SK-N-SH (cell line): ENCODE measurements around the gene SGTA. TPM values are rescaled to one million over a fixed set of nuclear protein-coding genes. Genes with fewer than 3 reads are reported as not detected.

Experiments
- CTCF ChIA-PET: fragments of 300-600, 350-600 bp; formaldehyde crosslinking; extraction: SDS; loops from one replicate; lab custom pipeline; 2021; lab: Yijun Ruan, JAX
- POLR2A ChIA-PET: fragments of 350-600 bp; sonication (Branson Sonifier 250); formaldehyde crosslinking; extraction: SDS; loops from one replicate; lab custom pipeline; 2020; ENCODE audit warnings: antibody characterized with exemption, inconsistent platforms; lab: Yijun Ruan, JAX
- DNase-seq: peaks from one replicate; pipeline ENCODE4 v3.0.0; 2012
- H2AFZ ChIP-seq: fragments of 200-600 bp; sonication (generic); 2 replicates; pipeline ENCODE4 v1.8.1; 2016; ENCODE audit warnings: antibody characterized with exemption, mild to moderate bottlenecking, low read depth
- H3F3A ChIP-seq: fragments of 200-600 bp; sonication (generic); replicated peaks from 2 replicates; pipeline ENCODE3; 2016; ENCODE audit warnings: antibody characterized with exemption, mild to moderate bottlenecking; ENCODE audit not compliant: insufficient read depth
- H3K27ac ChIP-seq, 2 experiments: fragments of 200-500 bp in 1 of 2; fragments of 200-600 bp in 1 of 2; sonication (Bioruptor generic) in 1 of 2; sonication (generic), shearing (Covaris generic) in 1 of 2; 2 replicates each; pipeline versions ENCODE4 v1.5.1 to v1.6.1; 2014 to 2016; ENCODE audit warnings: low read depth in 2 of 2, inconsistent platforms in 1 of 2, low read length in 1 of 2, mild to moderate bottlenecking in 1 of 2, mixed read lengths in 1 of 2
- H3K27me3 ChIP-seq: fragments of 200-600 bp; sonication (generic), shearing (Covaris generic); 2 replicates; pipeline ENCODE4 v1.6.1; 2016; ENCODE audit warnings: mixed run types; ENCODE audit not compliant: insufficient read depth
- H3K36me3 ChIP-seq, 2 experiments: fragments of 200-500 bp in 1 of 2; fragments of 200-600 bp in 1 of 2; sonication (Bioruptor generic) in 1 of 2; sonication (generic) in 1 of 2; replicated peaks in 1 of 2; 2 replicates each; pipeline versions ENCODE3 to v1.5.1; 2014 to 2016; ENCODE audit warnings: low read length in 1 of 2, mild to moderate bottlenecking in 1 of 2; ENCODE audit not compliant: insufficient read depth in 2 of 2, control insufficient read depth in 1 of 2
- H3K4me1 ChIP-seq, 2 experiments: fragments of 200-500 bp in 1 of 2; fragments of 200-600 bp in 1 of 2; sonication (Bioruptor generic) in 1 of 2; sonication (generic), shearing (Covaris generic) in 1 of 2; 2 replicates each; pipeline versions ENCODE4 v1.5.1 to v1.6.1; 2014 to 2016; ENCODE audit warnings: low read depth in 1 of 2, low read length in 1 of 2, mixed run types in 1 of 2; ENCODE audit not compliant: insufficient read depth in 2 of 2, control insufficient read depth in 1 of 2
- H3K4me2 ChIP-seq: fragments of 200-600 bp; sonication (generic), shearing (Covaris generic); 2 replicates; pipeline ENCODE4 v1.6.1; 2017; ENCODE audit warnings: mixed run types
- H3K4me3 ChIP-seq, 2 experiments: fragments of 200-500 bp in 1 of 2; fragments of 200-600 bp in 1 of 2; sonication (Bioruptor generic) in 1 of 2; sonication (generic), shearing (Covaris generic) in 1 of 2; 2 replicates each; pipeline versions ENCODE4 v1.5.1 to v1.8.1; 2014 to 2016; ENCODE audit warnings: low read depth in 2 of 2, inconsistent platforms in 1 of 2, low read length in 1 of 2, mild to moderate bottlenecking in 1 of 2, mixed read lengths in 1 of 2, moderate library complexity in 1 of 2
- H3K79me2 ChIP-seq: fragments of 200-600 bp; sonication (generic); 2 replicates; pipeline ENCODE4 v1.8.1; 2017; ENCODE audit warnings: mild to moderate bottlenecking; ENCODE audit not compliant: insufficient read depth
- H3K9ac ChIP-seq: fragments of 200-600 bp; sonication (generic); 2 replicates; pipeline ENCODE4 v1.6.1; 2017; ENCODE audit warnings: mixed run types
- H3K9me2 ChIP-seq: fragments of 200-600 bp; sonication (generic); 2 replicates; pipeline ENCODE4 v1.6.1; 2017; ENCODE audit warnings: mixed run types
- H3K9me3 ChIP-seq: fragments of 200-600 bp; sonication (generic); 2 replicates; pipeline ENCODE4 v1.6.1; 2017; ENCODE audit warnings: mixed run types, mild to moderate bottlenecking, moderate library complexity
- H4K20me1 ChIP-seq: fragments of 200-600 bp; sonication (generic); 2 replicates; pipeline ENCODE4 v1.6.1; 2017; ENCODE audit warnings: mild to moderate bottlenecking, mixed run types; ENCODE audit not compliant: insufficient read depth
- CHD2 ChIP-seq: fragments of 150-350 bp; IDR thresholded peaks from 2 replicates; pipeline ENCODE4 v1.6.1; 2018; ENCODE audit warnings: low read length; ENCODE audit not compliant: partially characterized antibody
- ELF1 ChIP-seq: IDR thresholded peaks from 2 replicates; pipeline ENCODE4 v1.4.0; 2012
- FOSL2 ChIP-seq: IDR thresholded peaks from 2 replicates; pipeline ENCODE4 v1.4.0; 2012; ENCODE audit warnings: low read depth, mild to moderate bottlenecking, moderate library complexity, borderline replicate concordance
- FOXJ3 ChIP-seq: sonication (generic); formaldehyde crosslinking; IDR thresholded peaks from 2 replicates; pipeline ENCODE4 v1.5.1; 2020; ENCODE audit warnings: mild to moderate bottlenecking, missing genetic modification reagents
- GATA2 ChIP-seq: sonication (generic); formaldehyde crosslinking; IDR thresholded peaks from 2 replicates; pipeline ENCODE4 v1.5.0; 2020; ENCODE audit warnings: mild to moderate bottlenecking, missing genetic modification reagents
- JUND ChIP-seq: IDR thresholded peaks from 2 replicates; pipeline ENCODE4 v1.4.0; 2012
- MXI1 ChIP-seq: IDR thresholded peaks from 2 replicates; pipeline ENCODE4 v1.6.1; 2012; ENCODE audit warnings: mild to moderate bottlenecking, low read depth, low read length, improper control_type of control experiment
- RAD21 ChIP-seq: IDR thresholded peaks from 2 replicates; pipeline ENCODE4 v1.6.1; 2012; ENCODE audit warnings: mild to moderate bottlenecking, low read length
- RXRA ChIP-seq: IDR thresholded peaks from 2 replicates; pipeline ENCODE4 v1.4.0; 2012; ENCODE audit warnings: low read depth, mild to moderate bottlenecking, borderline replicate concordance
- SMC3 ChIP-seq: IDR thresholded peaks from 2 replicates; pipeline ENCODE4 v1.6.1; 2012; ENCODE audit warnings: low read depth, low read length, improper control_type of control experiment
- TCF12 ChIP-seq: IDR thresholded peaks from 2 replicates; pipeline ENCODE4 v1.4.0; 2012
- TEAD4 ChIP-seq: IDR thresholded peaks from 2 replicates; pipeline ENCODE4 v1.4.0; 2012; ENCODE audit warnings: mild to moderate bottlenecking, borderline replicate concordance; ENCODE audit not compliant: insufficient read depth
- YY1 ChIP-seq: IDR thresholded peaks from 2 replicates; pipeline ENCODE4 v1.4.0; 2012; ENCODE audit warnings: low read depth, mild to moderate bottlenecking
- WGBS: methylation state at CpG from one replicate; pipeline ENCODE4 v1.1.6; 2017; ENCODE audit warnings: low lambda C conversion rate; 5-methylcytosine and 5-hydroxymethylcytosine counted together
- polyA plus RNA-seq, 3 experiments: library from polyadenylated mRNA; depleted of rRNA; stranded (reverse); fragments of >200 nt; gene quantifications; 2 replicates each; pipeline ENCODE4 v1.2.3, GENCODE V29; 2012
- TF ChIP-seq, protein P1 (sequence below): IDR thresholded peaks from 2 replicates; pipeline ENCODE4 v1.4.0; 2012; ENCODE audit warnings: low read depth
- TF ChIP-seq, protein P2 (sequence below): IDR thresholded peaks from 2 replicates; pipeline ENCODE4 v1.4.0; 2012; ENCODE audit warnings: low read depth, borderline replicate concordance
- TF ChIP-seq, protein P3 (sequence below): IDR thresholded peaks from 2 replicates; pipeline ENCODE4; 2012
- TF ChIP-seq, protein P4 (sequence below): IDR thresholded peaks from 2 replicates; pipeline ENCODE4 v1.6.1; 2012; ENCODE audit warnings: mild to moderate bottlenecking, low read depth, low read length, moderate library complexity
- TF ChIP-seq, protein P5 (sequence below): IDR thresholded peaks from 2 replicates; pipeline ENCODE4 v1.4.0; 2012; ENCODE audit warnings: low read depth, borderline replicate concordance

Gene SGTA
- polyA plus RNA-seq, 1 of the 3 experiments (the other 2 are of a cell fraction), result 78.4 TPM

DNA sequence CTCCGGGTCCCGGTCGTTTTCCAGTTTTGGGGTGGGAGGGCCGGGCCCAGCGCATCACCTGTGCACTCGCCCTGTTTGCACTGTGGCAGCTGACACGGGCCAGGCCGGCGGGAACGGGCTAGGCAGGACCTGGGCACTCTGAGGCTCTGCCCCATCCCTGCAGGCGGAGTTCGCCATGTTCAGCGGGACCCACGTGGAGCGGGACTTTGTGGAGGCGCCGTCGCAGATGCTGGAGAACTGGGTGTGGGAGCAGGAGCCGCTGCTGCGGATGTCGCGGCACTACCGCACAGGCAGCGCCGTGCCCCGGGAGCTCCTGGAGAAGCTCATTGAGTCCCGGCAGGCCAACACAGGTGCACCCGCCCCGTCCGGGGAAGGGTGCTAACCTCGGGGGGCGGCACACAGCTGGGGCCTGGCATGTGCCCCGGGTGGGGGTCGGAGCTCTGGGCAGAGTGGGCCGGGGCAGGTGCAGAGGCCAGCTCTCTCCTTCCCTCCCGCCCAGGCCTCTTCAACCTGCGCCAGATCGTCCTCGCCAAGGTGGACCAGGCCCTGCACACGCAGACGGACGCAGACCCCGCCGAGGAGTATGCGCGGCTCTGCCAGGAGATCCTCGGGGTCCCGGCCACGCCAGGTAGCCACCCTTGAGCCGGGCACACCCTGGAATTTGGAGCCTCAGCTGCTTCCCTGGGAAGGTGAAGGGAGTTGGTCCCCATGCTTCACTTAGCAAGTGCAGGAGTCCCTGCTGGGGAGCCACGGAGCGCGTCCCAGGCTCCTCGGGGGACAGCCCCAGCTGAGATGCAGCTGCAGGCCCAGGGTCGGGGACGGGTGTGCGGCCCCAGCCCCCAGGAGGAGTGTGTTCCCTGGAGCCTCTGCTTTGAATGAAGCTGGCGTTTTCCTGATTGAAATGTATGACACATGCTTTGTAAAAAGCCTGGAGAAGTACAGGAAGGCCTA lies 27.3 kb upstream of the SGTA start:
- Histone ChIP-seq H3K9me3 (no peaks in the 10 kb centered on the region), H3K4me3 (no peak overlapping the region), H3K27ac (no peak overlapping the region)
- TF ChIP-seq, protein P1, sequence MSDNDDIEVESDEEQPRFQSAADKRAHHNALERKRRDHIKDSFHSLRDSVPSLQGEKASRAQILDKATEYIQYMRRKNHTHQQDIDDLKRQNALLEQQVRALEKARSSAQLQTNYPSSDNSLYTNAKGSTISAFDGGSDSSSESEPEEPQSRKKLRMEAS, result no peak
- no peak for TF ChIP-seq TCF12
- TF ChIP-seq, protein P2, sequence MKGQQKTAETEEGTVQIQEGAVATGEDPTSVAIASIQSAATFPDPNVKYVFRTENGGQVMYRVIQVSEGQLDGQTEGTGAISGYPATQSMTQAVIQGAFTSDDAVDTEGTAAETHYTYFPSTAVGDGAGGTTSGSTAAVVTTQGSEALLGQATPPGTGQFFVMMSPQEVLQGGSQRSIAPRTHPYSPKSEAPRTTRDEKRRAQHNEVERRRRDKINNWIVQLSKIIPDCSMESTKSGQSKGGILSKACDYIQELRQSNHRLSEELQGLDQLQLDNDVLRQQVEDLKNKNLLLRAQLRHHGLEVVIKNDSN, result no peak
- no peak for TF ChIP-seq FOSL2
- TF ChIP-seq FOXJ3 (CRISPR knock-in tag), result no peak
- no peak for TF ChIP-seq GATA2
- TF ChIP-seq, all 33 proteins: peak for 0
- Histone ChIP-seq H3K9ac (no peak overlapping the region), H3K36me3 (peaks cover 3 to 65% of the 10 kb centered on the region in 2 experiments), H2AFZ (no peak overlapping the region), H3K4me2 (no peak overlapping the region), H3F3A (no peaks in the 10 kb centered on the region), H4K20me1 (no peaks in the 10 kb centered on the region), H3K27me3 (no peaks in the 10 kb centered on the region), H3K4me1 (peaks cover 0 to 23% of the 10 kb centered on the region in 2 experiments; a peak in 1 of 4 replicates), H3K79me2 (no peaks in the 10 kb centered on the region), H3K9me2 (no peaks in the 10 kb centered on the region)
- POLR2A ChIA-PET, result no interaction called here
- DNase-seq, result peak; percentile 21
- CTCF ChIA-PET, result interaction anchor here (1.6 kb wide), 1 partner anchor 9 kb away, joined by 9 read pairs; the partner anchor contains the start of gene ZNF554
- 94% methylated on average over 20 of the region's 58 CpGs for WGBS

DNA sequence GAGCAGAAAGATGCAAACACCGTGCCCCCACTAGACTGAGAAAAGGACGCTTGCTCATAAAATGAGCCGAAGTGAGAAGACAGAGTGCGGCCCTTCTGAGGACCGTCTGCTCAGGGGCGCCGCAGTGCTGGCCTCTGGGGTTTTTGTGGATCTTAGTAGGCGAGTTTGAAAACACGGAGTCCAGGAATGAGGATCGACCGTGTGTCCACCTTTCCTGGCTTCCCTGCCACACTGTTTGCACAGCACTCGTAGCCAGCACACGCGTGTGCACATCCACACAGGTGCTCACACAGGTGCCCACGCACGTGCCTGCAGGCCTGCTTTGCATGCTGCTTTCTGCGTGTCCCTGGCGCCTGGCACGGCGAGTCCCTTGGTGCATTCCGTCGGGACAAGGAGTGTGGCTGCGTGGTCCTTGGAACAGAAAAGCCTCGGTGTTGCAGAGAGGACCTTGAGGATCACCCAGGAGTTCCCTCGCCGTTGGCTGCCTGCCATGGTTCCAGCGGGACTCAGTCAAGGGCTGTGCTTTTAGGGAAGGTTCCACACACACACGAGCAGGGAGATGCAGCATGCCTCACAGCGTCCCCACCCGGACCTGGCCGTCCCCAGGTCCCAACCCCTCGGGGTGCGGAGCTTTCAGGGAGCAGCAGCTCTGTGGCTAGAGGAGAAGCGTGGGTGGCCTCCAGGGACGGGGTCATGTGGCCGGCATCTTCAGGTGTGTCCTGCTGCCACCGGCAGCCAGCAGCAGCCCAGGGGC lies 26.5 kb upstream of the SGTA start:
- WGBS, result 91% methylated on average over 22 of the region's 37 CpGs
- Histone ChIP-seq H3F3A (no peaks in the 10 kb centered on the region), H3K4me1 (peaks cover 0 to 23% of the 10 kb centered on the region in 2 experiments; a peak in 1 of 4 replicates), H4K20me1 (no peaks in the 10 kb centered on the region), H3K9me3 (no peaks in the 10 kb centered on the region), H2AFZ (no peak overlapping the region), H3K9ac (no peak overlapping the region), H3K9me2 (no peaks in the 10 kb centered on the region), H3K4me3 (no peak overlapping the region), H3K36me3 (peaks cover 3 to 71% of the 10 kb centered on the region in 2 experiments), H3K27me3 (no peaks in the 10 kb centered on the region), H3K79me2 (no peaks in the 10 kb centered on the region), H3K4me2 (no peak overlapping the region), H3K27ac (no peak overlapping the region)
- CTCF ChIA-PET, result interaction anchor here (1.6 kb wide), 1 partner anchor 10 kb away, joined by 9 read pairs; the partner anchor contains the start of gene ZNF554
- POLR2A ChIA-PET, result no interaction called here
- peak; percentile 8 for DNase-seq
- no peak for TF ChIP-seq JUND
- TF ChIP-seq SMC3, result no peak
- TF ChIP-seq RAD21, result no peak
- TF ChIP-seq RXRA, result no peak
- TF ChIP-seq, protein P3, sequence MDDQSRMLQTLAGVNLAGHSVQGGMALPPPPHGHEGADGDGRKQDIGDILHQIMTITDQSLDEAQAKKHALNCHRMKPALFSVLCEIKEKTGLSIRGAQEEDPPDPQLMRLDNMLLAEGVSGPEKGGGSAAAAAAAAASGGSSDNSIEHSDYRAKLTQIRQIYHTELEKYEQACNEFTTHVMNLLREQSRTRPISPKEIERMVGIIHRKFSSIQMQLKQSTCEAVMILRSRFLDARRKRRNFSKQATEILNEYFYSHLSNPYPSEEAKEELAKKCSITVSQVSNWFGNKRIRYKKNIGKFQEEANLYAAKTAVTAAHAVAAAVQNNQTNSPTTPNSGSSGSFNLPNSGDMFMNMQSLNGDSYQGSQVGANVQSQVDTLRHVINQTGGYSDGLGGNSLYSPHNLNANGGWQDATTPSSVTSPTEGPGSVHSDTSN, result no peak
- TF ChIP-seq CHD2, result no peak
- TF ChIP-seq, protein P4, sequence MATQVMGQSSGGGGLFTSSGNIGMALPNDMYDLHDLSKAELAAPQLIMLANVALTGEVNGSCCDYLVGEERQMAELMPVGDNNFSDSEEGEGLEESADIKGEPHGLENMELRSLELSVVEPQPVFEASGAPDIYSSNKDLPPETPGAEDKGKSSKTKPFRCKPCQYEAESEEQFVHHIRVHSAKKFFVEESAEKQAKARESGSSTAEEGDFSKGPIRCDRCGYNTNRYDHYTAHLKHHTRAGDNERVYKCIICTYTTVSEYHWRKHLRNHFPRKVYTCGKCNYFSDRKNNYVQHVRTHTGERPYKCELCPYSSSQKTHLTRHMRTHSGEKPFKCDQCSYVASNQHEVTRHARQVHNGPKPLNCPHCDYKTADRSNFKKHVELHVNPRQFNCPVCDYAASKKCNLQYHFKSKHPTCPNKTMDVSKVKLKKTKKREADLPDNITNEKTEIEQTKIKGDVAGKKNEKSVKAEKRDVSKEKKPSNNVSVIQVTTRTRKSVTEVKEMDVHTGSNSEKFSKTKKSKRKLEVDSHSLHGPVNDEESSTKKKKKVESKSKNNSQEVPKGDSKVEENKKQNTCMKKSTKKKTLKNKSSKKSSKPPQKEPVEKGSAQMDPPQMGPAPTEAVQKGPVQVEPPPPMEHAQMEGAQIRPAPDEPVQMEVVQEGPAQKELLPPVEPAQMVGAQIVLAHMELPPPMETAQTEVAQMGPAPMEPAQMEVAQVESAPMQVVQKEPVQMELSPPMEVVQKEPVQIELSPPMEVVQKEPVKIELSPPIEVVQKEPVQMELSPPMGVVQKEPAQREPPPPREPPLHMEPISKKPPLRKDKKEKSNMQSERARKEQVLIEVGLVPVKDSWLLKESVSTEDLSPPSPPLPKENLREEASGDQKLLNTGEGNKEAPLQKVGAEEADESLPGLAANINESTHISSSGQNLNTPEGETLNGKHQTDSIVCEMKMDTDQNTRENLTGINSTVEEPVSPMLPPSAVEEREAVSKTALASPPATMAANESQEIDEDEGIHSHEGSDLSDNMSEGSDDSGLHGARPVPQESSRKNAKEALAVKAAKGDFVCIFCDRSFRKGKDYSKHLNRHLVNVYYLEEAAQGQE, result no peak
- TF ChIP-seq, protein P5, sequence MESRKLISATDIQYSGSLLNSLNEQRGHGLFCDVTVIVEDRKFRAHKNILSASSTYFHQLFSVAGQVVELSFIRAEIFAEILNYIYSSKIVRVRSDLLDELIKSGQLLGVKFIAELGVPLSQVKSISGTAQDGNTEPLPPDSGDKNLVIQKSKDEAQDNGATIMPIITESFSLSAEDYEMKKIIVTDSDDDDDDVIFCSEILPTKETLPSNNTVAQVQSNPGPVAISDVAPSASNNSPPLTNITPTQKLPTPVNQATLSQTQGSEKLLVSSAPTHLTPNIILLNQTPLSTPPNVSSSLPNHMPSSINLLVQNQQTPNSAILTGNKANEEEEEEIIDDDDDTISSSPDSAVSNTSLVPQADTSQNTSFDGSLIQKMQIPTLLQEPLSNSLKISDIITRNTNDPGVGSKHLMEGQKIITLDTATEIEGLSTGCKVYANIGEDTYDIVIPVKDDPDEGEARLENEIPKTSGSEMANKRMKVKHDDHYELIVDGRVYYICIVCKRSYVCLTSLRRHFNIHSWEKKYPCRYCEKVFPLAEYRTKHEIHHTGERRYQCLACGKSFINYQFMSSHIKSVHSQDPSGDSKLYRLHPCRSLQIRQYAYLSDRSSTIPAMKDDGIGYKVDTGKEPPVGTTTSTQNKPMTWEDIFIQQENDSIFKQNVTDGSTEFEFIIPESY, result no peak
- no peak for TF ChIP-seq MXI1
- no peak for TF ChIP-seq TEAD4
- TF ChIP-seq YY1, result no peak
- no peak for TF ChIP-seq ELF1
- TF ChIP-seq FOSL2, result no peak
